Upper lobe of left lung (tissue), 6 donors: ENCODE results near the gene FOLR3. TPM values are rescaled to one million over a fixed set of nuclear protein-coding genes. Genes with fewer than 3 reads are reported as not detected.
"Not testable (repeated sequence)": the region's sequence is repeated elsewhere in the genome, so short reads cannot be mapped to it uniquely, and the experiment has no call there.

ENCODE experiments used
- ATAC-seq, 2 donors: fragments of 200-7000 bp; cut with Tn5 transposase; one replicate each; pipeline ENCODE4 v1.9.1; 2022; ENCODE audit warnings: mild to moderate bottlenecking in 2 of 2, moderate library complexity in 2 of 2; ENCODE audit not compliant: low FRiP score in 2 of 2
- DNase-seq, 2 donors: peaks; one replicate each; pipeline ENCODE4 v3.0.0-alpha.2; 2019 to 2020
- H3K27ac ChIP-seq, 4 donors: fragments of 200-600 bp; sonication (generic); one replicate each; pipeline ENCODE4 v1.5.1; 2016 to 2019
- H3K27me3 ChIP-seq, 4 donors: fragments of 200-600 bp; sonication (generic); one replicate each; pipeline ENCODE4 v1.5.1; 2017 to 2019
- H3K36me3 ChIP-seq, 4 donors: fragments of 200-600 bp; sonication (generic); one replicate each; pipeline ENCODE4 v1.5.1; 2016 to 2019
- H3K4me1 ChIP-seq, 4 donors: fragments of 200-600 bp; sonication (generic); one replicate each; pipeline ENCODE4 v1.5.1; 2018 to 2019
- H3K4me3 ChIP-seq, 4 donors: fragments of 200-600 bp; sonication (generic); one replicate each; pipeline ENCODE4 v1.5.1; 2017 to 2019; ENCODE audit warnings: mild to moderate bottlenecking in 2 of 4, moderate library complexity in 1 of 4
- H3K9me3 ChIP-seq, 4 donors: fragments of 200-600 bp; sonication (generic); one replicate each; pipeline ENCODE4 v1.5.1; 2018 to 2019
- CTCF ChIP-seq, 6 experiments: fragments of 450-650 bp in 4 of 6; fragments of 200-600 bp in 2 of 6; sonication (generic) in 2 of 6; IDR thresholded peaks; one replicate each; pipeline ENCODE4 v1.5.1; 2016 to 2019; ENCODE audit warnings: antibody characterized with exemption in 6 of 6
- EP300 ChIP-seq, 4 donors: sonication (generic); formaldehyde crosslinking; IDR thresholded peaks; one replicate each; pipeline ENCODE4 v1.5.1; 2017; ENCODE audit warnings: antibody characterized with exemption in 4 of 4, control low read depth in 2 of 4
- POLR2A ChIP-seq, 4 donors: fragments of 450-650 bp; IDR thresholded peaks; one replicate each; pipeline ENCODE4 v1.5.1; 2016 to 2017; ENCODE audit warnings: antibody characterized with exemption in 4 of 4, mild to moderate bottlenecking in 2 of 4
- POLR2AphosphoS5 ChIP-seq, 2 donors: sonication (generic); formaldehyde crosslinking; IDR thresholded peaks; one replicate each; pipeline ENCODE4 v1.5.1; 2017; ENCODE audit warnings: antibody characterized with exemption in 2 of 2
- WGBS, 2 donors: methylation state at CpG; one replicate each; pipeline ENCODE4 v1.1.5; 2017 to 2018; 5-methylcytosine and 5-hydroxymethylcytosine counted together
- total RNA-seq, 6 donors: library from RNA; depleted of rRNA in 4 of 6; stranded (reverse); fragments of >200 nt in 4 of 6; gene quantifications; one replicate each; pipeline versions ENCODE4 v1.1.0 to v1.2.1, GENCODE V29; 2016 to 2021
- donor health status: DM: no; HTN: no; CAD: no; lungs with moderate emphysema.
- donor health status: DM: no; HTN: yes; CAD: no; lungs with severe emphysema.

The FOLR3 gene
- total RNA-seq, 6 donors from 2014 or later: 1.4 to 69.7 (median 9.5) TPM; not detected in 2

- no peaks in the 10 kb centered on the region for H3K9me3 ChIP-seq
- DNase-seq (no peak), ATAC-seq (peak in 1 of 2 donors; percentile 67)
- H3K36me3 ChIP-seq: no peaks in the 10 kb centered on the region
- no peak overlapping the region for H3K4me3 ChIP-seq
- no peaks in the 10 kb centered on the region for H3K4me1 ChIP-seq
- 83 to 85% methylated on average over 4 of the region's 4 CpGs for WGBS, 2 donors
- H3K27me3 ChIP-seq: no peaks in the 10 kb centered on the region
- H3K27ac ChIP-seq: no peak overlapping the region
- TF ChIP-seq CTCF (IDR thresholded peaks at IDR 0.05) (no peak), POLR2AphosphoS5 (IDR thresholded peaks at IDR 0.05) (no peak), POLR2A (IDR thresholded peaks at IDR 0.05) (no peak), EP300 (IDR thresholded peaks at IDR 0.05) (no peak)
Observed at GRCh38 chr11:72144807-72145565, 9.5 kb downstream of the FOLR3 start.

- no peak for ATAC-seq
- Histone ChIP-seq H3K9me3 (no peaks in the 10 kb centered on the region), H3K4me3 (no peak overlapping the region), H3K27me3 (no peaks in the 10 kb centered on the region), H3K4me1 (no peaks in the 10 kb centered on the region), H3K27ac (no peak overlapping the region), H3K36me3 (no peaks in the 10 kb centered on the region)
- DNase-seq: no peak
- WGBS, 2 donors: 44 to 79% methylated on average over 2 of the region's 2 CpGs
- no peak for TF ChIP-seq POLR2A (IDR thresholded peaks at IDR 0.05)
- no peak for TF ChIP-seq CTCF (IDR thresholded peaks at IDR 0.05)
- no peak for TF ChIP-seq POLR2AphosphoS5 (IDR thresholded peaks at IDR 0.05)
- TF ChIP-seq EP300 (IDR thresholded peaks at IDR 0.05): no peak
Observed at GRCh38 chr11:72146625-72147024, 11.1 kb downstream of the FOLR3 start.

GRCh38 chr11:72150882-72151281 lies 15.4 kb downstream of the FOLR3 start:
- no peaks in the 10 kb centered on the region for H3K36me3 ChIP-seq
- TF ChIP-seq POLR2A (IDR thresholded peaks at IDR 0.05) (no peak), EP300 (IDR thresholded peaks at IDR 0.05) (no peak), POLR2AphosphoS5 (IDR thresholded peaks at IDR 0.05) (no peak), CTCF (IDR thresholded peaks at IDR 0.05) (no peak)
- H3K4me3 ChIP-seq: no peak overlapping the region
- 68 to 73% methylated on average over 4 of the region's 4 CpGs for WGBS, 2 donors
- no peaks in the 10 kb centered on the region for H3K9me3 ChIP-seq
- H3K4me1 ChIP-seq: no peaks in the 10 kb centered on the region
- no peak for DNase-seq
- ATAC-seq: no peak
- H3K27ac ChIP-seq: no peak overlapping the region
- H3K27me3 ChIP-seq: no peaks in the 10 kb centered on the region

GRCh38 chr11:72153874-72154273 lies 18.3 kb downstream of the FOLR3 start:
- not testable (repeated sequence) for H3K27me3 ChIP-seq, H3K9me3 ChIP-seq, H3K27ac ChIP-seq, H3K36me3 ChIP-seq, H3K4me3 ChIP-seq, H3K4me1 ChIP-seq, DNase-seq, ATAC-seq
- 86 to 89% methylated on average over 6 of the region's 6 CpGs for WGBS, 2 donors

- TF ChIP-seq POLR2A (IDR thresholded peaks at IDR 0.05): no peak
- TF ChIP-seq POLR2AphosphoS5 (IDR thresholded peaks at IDR 0.05): no peak
- TF ChIP-seq CTCF (IDR thresholded peaks at IDR 0.05): no peak
- TF ChIP-seq EP300 (IDR thresholded peaks at IDR 0.05): no peak
Observed at GRCh38 chr11:72154816-72155215, 19.3 kb downstream of the FOLR3 start.

More at GRCh38 chr11:72154816-72155215, 19.3 kb downstream of the FOLR3 start:
- Histone ChIP-seq H3K36me3 (no peaks in the 10 kb centered on the region), H3K9me3 (no peaks in the 10 kb centered on the region), H3K4me3 (no peak overlapping the region), H3K27ac (no peak overlapping the region), H3K4me1 (no peaks in the 10 kb centered on the region), H3K27me3 (no peaks in the 10 kb centered on the region)
- DNase-seq: no peak
- ATAC-seq: no peak
- WGBS, 2 donors: 84 to 86% methylated on average over 3 of the region's 3 CpGs
